KOPT-K1 (cell line): ENCODE results near the gene PRUNE2.

Source experiments
- H3K27ac ChIP-seq: fragments of 200-600 bp; sonication (generic); 2 replicates; pipeline ENCODE4 v1.5.1; 2016; ENCODE audit warnings: antibody characterized with exemption, mild to moderate bottlenecking, low read depth, low read length; ENCODE audit not compliant: poor library complexity, severe bottlenecking
- H3K36me3 ChIP-seq: fragments of 200-600 bp; sonication (generic); 2 replicates; pipeline ENCODE4 v1.5.1; 2017; ENCODE audit warnings: antibody characterized with exemption, mild to moderate bottlenecking, low read length, moderate library complexity; ENCODE audit not compliant: insufficient read depth
- H3K9me3 ChIP-seq: fragments of 200-600 bp; sonication (generic); 2 replicates; pipeline ENCODE4 v1.5.1; 2017; ENCODE audit warnings: antibody characterized with exemption, low read length, mild to moderate bottlenecking; ENCODE audit not compliant: insufficient read depth, poor library complexity, severe bottlenecking

Gene PRUNE2

DNA sequence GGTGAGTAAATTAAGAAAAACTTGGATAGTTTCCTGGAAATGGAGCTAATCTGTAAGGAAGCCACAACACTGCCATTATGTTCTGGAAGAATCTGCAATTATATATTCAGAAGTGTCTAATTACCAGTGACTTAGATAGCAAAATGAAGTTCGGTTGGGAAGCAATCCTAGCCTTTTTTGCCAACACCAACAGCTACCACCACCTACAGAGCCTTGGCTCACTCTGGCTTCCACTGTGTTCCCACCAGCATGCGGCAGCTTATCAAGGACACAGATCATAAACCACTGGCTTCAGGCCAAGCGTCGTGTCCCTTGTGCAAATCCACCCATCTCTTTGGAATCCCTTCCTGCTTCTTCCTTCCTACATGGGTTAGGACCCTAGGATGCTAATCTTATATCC lies 259.7 kb downstream of the PRUNE2 start:
- Histone ChIP-seq H3K36me3 (no peaks in the 10 kb centered on the region; the same call in 1 of the 2 replicates), H3K9me3 (no peaks in the 10 kb centered on the region), H3K27ac (no peak overlapping the region)

- no peaks in the 10 kb centered on the region for H3K9me3 ChIP-seq
- H3K27ac ChIP-seq, result no peak overlapping the region
- no peaks in the 10 kb centered on the region; the same call in 1 of the 2 replicates for H3K36me3 ChIP-seq
Observed at GRCh38 chr9:76644647-76645250, 261.2 kb downstream of the PRUNE2 start.

- no peak overlapping the region for H3K27ac ChIP-seq
- H3K9me3 ChIP-seq, result no peaks in the 10 kb centered on the region
- H3K36me3 ChIP-seq, result no peaks in the 10 kb centered on the region; the same call in 1 of the 2 replicates
Observed at GRCh38 chr9:76644171-76644570, 261.7 kb downstream of the PRUNE2 start.

DNA sequence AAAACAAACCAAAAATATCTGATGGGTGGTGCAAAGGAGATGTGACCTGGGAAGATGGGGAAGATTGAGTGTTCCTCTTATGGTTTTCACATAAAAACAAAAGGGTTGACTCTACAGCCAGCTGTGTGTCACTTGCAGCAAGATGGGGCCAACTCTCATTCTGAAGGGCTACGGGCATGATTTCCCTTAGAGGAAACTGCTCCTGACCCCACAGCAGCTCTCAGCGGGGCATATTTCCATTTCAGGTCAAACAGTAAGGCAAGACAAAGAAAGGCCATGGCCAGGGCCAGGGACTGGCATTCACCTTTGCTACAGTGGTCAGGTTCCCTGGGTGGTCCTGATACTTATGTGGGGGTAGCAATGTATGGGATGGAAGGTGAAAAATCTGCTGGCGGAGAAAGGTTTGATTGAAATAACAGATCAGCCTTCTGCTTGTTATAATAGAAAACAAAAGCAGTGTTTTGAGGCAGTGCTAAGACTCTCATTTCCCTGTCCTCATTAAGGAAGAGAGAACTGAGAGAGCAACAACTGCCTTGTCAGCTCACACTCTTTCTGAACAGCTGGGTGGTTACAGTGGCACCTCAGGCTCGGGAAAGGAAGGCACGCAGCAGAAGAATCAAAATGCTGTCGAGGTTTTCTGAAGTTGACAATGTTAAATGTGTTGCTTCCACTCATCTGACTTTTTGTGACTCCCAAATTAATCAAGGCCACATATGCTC lies 262.4 kb downstream of the PRUNE2 start:
- no peaks in the 10 kb centered on the region; the same call in 1 of the 2 replicates for H3K36me3 ChIP-seq
- no peaks in the 10 kb centered on the region for H3K9me3 ChIP-seq
- H3K27ac ChIP-seq, result no peak overlapping the region

DNA sequence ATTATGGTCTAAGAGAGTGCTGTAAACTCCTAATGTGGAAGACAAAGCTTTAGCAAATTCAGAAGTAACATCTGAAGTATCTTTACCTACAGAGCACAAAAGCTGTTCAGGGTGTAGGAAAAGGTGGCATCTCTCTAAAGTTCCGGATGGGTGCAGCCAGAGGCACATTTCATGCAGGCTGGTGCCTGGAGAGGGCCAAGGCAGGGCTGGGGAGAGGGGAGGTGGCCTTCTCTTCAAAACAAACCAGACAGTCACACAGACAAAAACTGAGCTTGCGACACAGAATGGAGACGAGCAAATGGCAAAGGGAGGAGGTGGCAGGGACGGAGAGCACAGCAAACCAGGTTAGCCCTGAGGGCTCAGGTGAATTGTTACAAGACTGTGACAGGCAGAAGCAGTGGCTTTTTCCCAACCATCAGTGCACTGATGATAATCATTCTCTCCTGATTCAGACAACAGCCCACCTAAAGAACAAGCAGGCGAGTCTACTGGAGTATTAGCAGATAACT lies 263.2 kb downstream of the PRUNE2 start:
- Histone ChIP-seq H3K27ac (no peak overlapping the region), H3K36me3 (no peaks in the 10 kb centered on the region; the same call in 1 of the 2 replicates), H3K9me3 (no peaks in the 10 kb centered on the region)

GRCh38 chr9:76642074-76642473 lies 263.8 kb downstream of the PRUNE2 start:
- H3K27ac ChIP-seq, result no peak overlapping the region
- no peaks in the 10 kb centered on the region; the same call in 1 of the 2 replicates for H3K36me3 ChIP-seq
- H3K9me3 ChIP-seq, result no peaks in the 10 kb centered on the region

DNA sequence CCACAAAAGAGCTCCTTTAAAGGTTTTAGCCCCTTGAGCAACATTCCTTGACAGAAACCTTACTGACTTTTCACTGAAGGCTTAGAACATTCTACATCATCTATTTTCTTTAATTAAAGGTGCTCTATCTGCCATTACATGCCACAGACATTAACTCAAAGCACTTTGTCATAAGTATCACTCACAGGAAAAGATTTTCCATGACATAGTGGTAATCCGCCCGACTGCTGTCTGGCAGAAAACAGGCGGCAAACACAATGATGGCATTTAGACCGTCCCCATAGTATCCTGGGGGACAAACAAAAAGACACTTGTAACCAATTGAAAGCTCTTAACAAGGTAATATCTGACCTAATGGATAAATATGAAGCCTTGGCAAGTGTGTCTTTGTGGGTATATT lies 267.9 kb downstream of the PRUNE2 start:
- Histone ChIP-seq H3K9me3 (no peaks in the 10 kb centered on the region), H3K36me3 (no peaks in the 10 kb centered on the region), H3K27ac (no peak overlapping the region)

DNA sequence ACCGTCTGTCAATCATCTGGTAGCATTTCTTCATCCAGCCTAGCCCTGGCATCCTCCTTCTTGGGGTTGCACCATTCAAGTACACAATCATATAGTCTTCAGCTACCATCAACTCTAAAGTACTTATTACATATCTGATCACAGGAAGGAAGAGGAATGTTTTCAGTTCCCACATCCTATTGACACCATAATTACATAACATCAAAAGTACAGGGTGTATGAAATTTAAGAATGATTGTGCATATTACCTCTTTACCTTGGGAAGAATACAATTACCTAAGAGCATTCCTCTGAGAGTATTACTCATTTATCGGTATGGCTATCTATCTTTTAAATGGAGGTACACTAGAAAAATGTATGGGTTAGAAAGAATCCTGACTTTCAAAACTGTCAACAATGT lies 268.5 kb downstream of the PRUNE2 start:
- Histone ChIP-seq H3K9me3 (no peaks in the 10 kb centered on the region), H3K36me3 (no peaks in the 10 kb centered on the region), H3K27ac (no peak overlapping the region)

DNA sequence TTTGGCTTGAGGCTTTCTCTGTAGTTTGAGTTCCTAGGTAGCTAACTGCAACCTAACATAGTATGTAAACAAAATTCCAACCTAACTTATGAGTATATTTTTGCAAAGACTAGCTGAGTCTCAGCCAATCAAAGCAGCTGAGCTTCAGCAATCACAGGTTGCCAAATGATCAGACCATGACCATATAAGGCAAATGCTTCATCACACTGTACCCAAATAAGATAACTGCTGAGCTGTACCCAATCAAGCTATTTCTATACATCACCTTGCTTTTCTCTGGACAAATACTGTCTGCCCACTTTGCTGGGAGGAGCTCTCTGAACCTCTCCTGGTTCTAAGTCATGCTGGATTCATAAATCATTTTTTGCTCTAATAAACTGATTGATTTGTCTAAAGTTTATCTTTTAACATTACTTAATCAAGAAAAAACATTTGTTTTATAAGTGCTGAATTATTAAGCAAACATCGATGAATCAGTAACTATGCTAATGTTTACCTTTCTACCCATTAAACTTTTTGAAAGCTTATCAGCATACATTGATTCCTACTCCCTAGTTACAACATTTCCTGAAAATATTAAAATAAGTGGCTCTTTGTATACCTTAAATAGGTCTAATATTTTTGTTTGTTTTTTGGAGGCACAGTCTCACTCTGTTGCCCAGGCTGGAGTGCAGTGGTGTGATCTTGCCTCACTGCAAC lies 271.4 kb downstream of the PRUNE2 start:
- Histone ChIP-seq H3K9me3 (no peaks in the 10 kb centered on the region), H3K27ac (no peak overlapping the region), H3K36me3 (no peaks in the 10 kb centered on the region)

DNA sequence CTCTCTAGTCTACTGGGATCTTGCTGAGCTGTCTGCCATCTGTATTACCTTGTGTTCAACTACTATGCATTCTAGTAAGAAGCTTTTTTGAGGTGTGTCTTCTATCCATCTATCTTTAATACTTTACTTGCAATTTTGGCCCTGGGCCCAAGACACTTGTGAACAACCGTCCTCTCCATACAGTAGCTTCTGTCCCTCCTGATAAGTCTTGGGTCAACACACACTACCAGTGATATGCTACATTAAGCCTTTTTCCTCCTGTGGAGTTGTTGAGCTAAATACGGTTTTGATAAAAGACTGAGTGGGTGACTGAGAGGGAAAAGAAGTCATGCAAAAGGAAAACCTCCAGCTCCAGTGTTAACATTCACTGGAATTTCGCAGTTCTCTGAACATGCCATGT lies 275.0 kb downstream of the PRUNE2 start:
- Histone ChIP-seq H3K9me3 (no peaks in the 10 kb centered on the region), H3K27ac (no peak overlapping the region), H3K36me3 (no peaks in the 10 kb centered on the region)

GRCh38 chr9:76629205-76629990 lies 276.5 kb downstream of the PRUNE2 start:
- Histone ChIP-seq H3K9me3 (no peaks in the 10 kb centered on the region), H3K36me3 (no peaks in the 10 kb centered on the region), H3K27ac (peak overlapping the region; percentile 13)

DNA sequence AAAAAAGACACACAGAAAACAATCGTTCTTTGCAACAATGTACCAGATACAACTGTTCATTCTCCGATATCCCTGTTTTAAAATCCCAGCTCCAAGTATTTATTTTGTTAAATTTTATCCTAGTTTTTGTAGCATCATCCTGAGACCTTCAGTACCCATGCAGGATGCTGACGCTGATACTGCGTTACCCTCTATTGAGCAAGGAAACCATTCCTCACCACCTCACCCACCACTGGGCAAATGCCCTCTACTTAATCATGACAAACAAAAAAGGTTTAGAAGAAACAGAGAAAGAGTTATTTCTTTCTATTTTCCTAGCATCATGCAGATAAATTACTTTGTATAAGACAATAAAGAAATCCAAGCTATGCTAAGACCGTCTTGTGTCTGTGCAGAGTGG lies 277.8 kb downstream of the PRUNE2 start:
- no peak overlapping the region for H3K27ac ChIP-seq
- no peaks in the 10 kb centered on the region for H3K9me3 ChIP-seq
- H3K36me3 ChIP-seq, result no peaks in the 10 kb centered on the region

DNA sequence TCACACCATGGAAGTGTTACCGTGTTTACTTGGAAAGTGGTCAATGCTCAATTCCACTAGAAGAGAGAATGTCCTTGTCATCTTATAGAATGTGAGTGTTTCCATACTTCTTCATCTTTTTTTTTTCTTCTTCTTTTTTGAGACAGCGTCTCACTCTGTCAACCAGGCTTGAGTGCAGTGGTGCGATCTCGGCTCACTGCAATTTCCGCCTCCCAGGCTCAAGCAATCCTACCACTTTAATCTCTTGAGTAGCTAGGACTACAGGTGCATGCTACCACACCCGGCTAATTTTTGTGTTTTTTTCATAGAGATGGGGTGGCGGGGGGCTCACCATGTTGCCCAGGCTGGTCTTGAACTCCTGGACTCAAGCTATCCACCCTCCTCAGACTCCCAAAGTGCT lies 278.9 kb downstream of the PRUNE2 start:
- Histone ChIP-seq H3K9me3 (no peaks in the 10 kb centered on the region), H3K36me3 (no peaks in the 10 kb centered on the region), H3K27ac (no peak overlapping the region)

DNA sequence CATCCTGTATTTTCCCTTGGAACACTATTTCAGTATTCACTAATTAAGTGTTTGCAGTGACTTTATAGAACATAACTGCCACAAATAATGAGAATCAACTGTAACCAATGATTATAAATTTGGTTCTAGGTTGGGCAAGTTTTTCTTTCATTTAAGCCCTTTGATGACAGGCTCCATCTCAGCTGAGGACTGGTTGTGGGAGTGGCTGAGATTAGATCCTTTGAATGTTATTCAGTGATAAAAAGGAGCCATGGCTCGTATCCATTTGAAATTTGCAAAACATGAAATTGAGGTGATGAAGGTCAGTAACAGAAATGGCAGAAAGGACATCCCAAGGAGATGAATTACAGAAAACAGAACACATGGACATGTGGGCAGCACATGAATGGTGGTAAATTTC lies 279.8 kb downstream of the PRUNE2 start:
- Histone ChIP-seq H3K27ac (no peak overlapping the region), H3K36me3 (no peaks in the 10 kb centered on the region)

More for the DNA sequence above, 279.8 kb downstream of the PRUNE2 start:
- H3K9me3 ChIP-seq, result no peaks in the 10 kb centered on the region
